HEK293 (cell line): ENCODE results near the gene SH3RF3.

ENCODE experiments used
- CTCF ChIA-PET: fragments of 350-600 bp; formaldehyde crosslinking; extraction: SDS; loops from one replicate; lab custom pipeline; 2021; ENCODE audit warnings: antibody characterized with exemption; lab: Yijun Ruan, JAX
- POLR2A ChIA-PET: fragments of 300-600 bp; formaldehyde crosslinking; extraction: SDS; loops from one replicate; lab custom pipeline; 2020; ENCODE audit warnings: antibody characterized with exemption, inconsistent platforms; lab: Yijun Ruan, JAX
- H3K27ac ChIP-seq: fragments of 200-500 bp; sonication (Bioruptor generic); 2 replicates; pipeline ENCODE4 v1.5.1; 2014; ENCODE audit warnings: low read depth, low read length, control low read depth, inconsistent platforms; ENCODE audit errors: extremely low read depth
- H3K36me3 ChIP-seq, 2 experiments: fragments of 200-500 bp in 1 of 2; sonication (Bioruptor generic) in 1 of 2; 1 replicate in 1 of 2; 2 replicates in 1 of 2; pipeline ENCODE4 v1.5.1; 2014 to 2017; ENCODE audit warnings: inconsistent platforms in 2 of 2, low read length in 2 of 2; ENCODE audit not compliant: control insufficient read depth in 2 of 2, insufficient read depth in 1 of 2
- H3K4me1 ChIP-seq: fragments of 200-500 bp; sonication (Bioruptor generic); 2 replicates; pipeline ENCODE4 v1.5.1; 2014; ENCODE audit warnings: mild to moderate bottlenecking, low read length, inconsistent platforms; ENCODE audit not compliant: control insufficient read depth, insufficient read depth
- H3K4me3 ChIP-seq: 2 replicates; pipeline ENCODE4 v1.5.1; 2011; ENCODE audit warnings: low read depth, mild to moderate bottlenecking, control low read depth, low read length, moderate library complexity
- H3K9me3 ChIP-seq: fragments of 200-500 bp; sonication (Bioruptor generic); 2 replicates; pipeline ENCODE4 v1.5.1; 2014; ENCODE audit warnings: low read depth, low read length, inconsistent platforms; ENCODE audit not compliant: control insufficient read depth, insufficient read depth
- FEZF1 ChIP-seq: fragments of 450-650 bp; formaldehyde crosslinking; IDR thresholded peaks from 2 replicates; pipeline ENCODE4 v1.5.1; 2016; ENCODE audit warnings: missing biosample characterization, missing genetic modification characterization
- GLIS2 ChIP-seq: fragments of 450-650 bp; formaldehyde crosslinking; IDR thresholded peaks from 2 replicates; pipeline ENCODE4 v1.5.1; 2016; ENCODE audit warnings: missing biosample characterization, missing genetic modification characterization
- KLF16 ChIP-seq: fragments of 450-650 bp; formaldehyde crosslinking; IDR thresholded peaks from 2 replicates; pipeline ENCODE4 v1.5.1; 2017; ENCODE audit warnings: missing biosample characterization, missing genetic modification characterization
- PRDM1 ChIP-seq: fragments of 450-650 bp; formaldehyde crosslinking; IDR thresholded peaks from 2 replicates; pipeline ENCODE4; 2016; ENCODE audit warnings: missing biosample characterization, missing genetic modification characterization
- SP7 ChIP-seq: fragments of 450-650 bp; formaldehyde crosslinking; IDR thresholded peaks from 2 replicates; pipeline ENCODE4 v1.5.1; 2016; ENCODE audit warnings: missing biosample characterization, missing genetic modification characterization
- ZBTB20 ChIP-seq: fragments of 450-650 bp; formaldehyde crosslinking; IDR thresholded peaks from 2 replicates; pipeline ENCODE4 v1.5.1; 2016; ENCODE audit warnings: missing biosample characterization, missing genetic modification characterization
- ZFP41 ChIP-seq: fragments of 450-650 bp; formaldehyde crosslinking; IDR thresholded peaks from 2 replicates; pipeline ENCODE4 v1.5.1; 2016; ENCODE audit warnings: missing biosample characterization, missing genetic modification characterization, borderline replicate concordance
- ZNF140 ChIP-seq: fragments of 450-650 bp; formaldehyde crosslinking; IDR thresholded peaks from 2 replicates; pipeline ENCODE4 v1.5.1; 2016; ENCODE audit warnings: missing biosample characterization, missing genetic modification characterization
- ZNF146 ChIP-seq: fragments of 450-650 bp; formaldehyde crosslinking; IDR thresholded peaks from 2 replicates; pipeline ENCODE4 v1.5.1; 2016; ENCODE audit warnings: missing biosample characterization, missing genetic modification characterization
- ZNF214 ChIP-seq: fragments of 450-650 bp; formaldehyde crosslinking; IDR thresholded peaks from 2 replicates; pipeline ENCODE4 v1.5.1; 2017; ENCODE audit warnings: missing biosample characterization, mild to moderate bottlenecking, missing genetic modification characterization, borderline replicate concordance
- ZNF354C ChIP-seq: fragments of 450-650 bp; formaldehyde crosslinking; IDR thresholded peaks from 2 replicates; pipeline ENCODE4 v1.5.1; 2016; ENCODE audit warnings: missing biosample characterization, missing genetic modification characterization, low read depth, borderline replicate concordance
- ZNF433 ChIP-seq: fragments of 450-650 bp; formaldehyde crosslinking; IDR thresholded peaks from 2 replicates; pipeline ENCODE4 v1.5.1; 2016; ENCODE audit warnings: missing biosample characterization, missing genetic modification characterization, low read depth
- ZNF501 ChIP-seq: fragments of 450-650 bp; formaldehyde crosslinking; IDR thresholded peaks from 2 replicates; pipeline ENCODE4 v1.5.1; 2016; ENCODE audit warnings: missing biosample characterization, missing genetic modification characterization
- ZNF530 ChIP-seq: fragments of 450-650 bp; formaldehyde crosslinking; IDR thresholded peaks from 2 replicates; pipeline ENCODE4 v1.5.1; 2016; ENCODE audit warnings: low read depth, missing biosample characterization, missing genetic modification characterization
- ZNF555 ChIP-seq: fragments of 450-650 bp; formaldehyde crosslinking; conservative IDR thresholded peaks from 2 replicates; pipeline ENCODE4 v1.5.1; 2017; ENCODE audit warnings: missing biosample characterization, mild to moderate bottlenecking, missing genetic modification characterization, inconsistent platforms
- ZNF571 ChIP-seq: fragments of 450-650 bp; formaldehyde crosslinking; IDR thresholded peaks from 2 replicates; pipeline ENCODE4 v1.5.0; 2017; ENCODE audit warnings: missing biosample characterization, missing genetic modification characterization
- ZNF654 ChIP-seq: fragments of 450-650 bp; formaldehyde crosslinking; IDR thresholded peaks from 2 replicates; pipeline ENCODE4 v1.5.1; 2016; ENCODE audit warnings: low read depth, missing biosample characterization, missing genetic modification characterization
- ZNF830 ChIP-seq: fragments of 450-650 bp; IDR thresholded peaks from 2 replicates; pipeline ENCODE4 v1.5.0; 2018; ENCODE audit warnings: missing biosample characterization, missing genetic modification characterization, low read depth, mild to moderate bottlenecking, moderate library complexity
- ZNF843 ChIP-seq: fragments of 450-650 bp; formaldehyde crosslinking; IDR thresholded peaks from 2 replicates; pipeline ENCODE4 v1.5.1; 2016; ENCODE audit warnings: missing biosample characterization, missing genetic modification characterization
- ZSCAN23 ChIP-seq: fragments of 450-650 bp; formaldehyde crosslinking; IDR thresholded peaks from 2 replicates; pipeline ENCODE4 v1.5.1; 2016; ENCODE audit warnings: missing biosample characterization, missing genetic modification characterization
- TF ChIP-seq, protein P1 (sequence below): fragments of 450-650 bp; formaldehyde crosslinking; IDR thresholded peaks from 2 replicates; pipeline ENCODE4 v1.5.1; 2016; ENCODE audit warnings: missing biosample characterization, missing genetic modification characterization
- TF ChIP-seq, protein P2 (sequence below): fragments of 450-650 bp; formaldehyde crosslinking; IDR thresholded peaks from 2 replicates; pipeline ENCODE4 v1.5.1; 2016; ENCODE audit warnings: missing biosample characterization, missing genetic modification characterization
- TF ChIP-seq, protein P3 (sequence below): fragments of 450-650 bp; formaldehyde crosslinking; IDR thresholded peaks from 2 replicates; pipeline ENCODE4 v1.5.1; 2016; ENCODE audit warnings: missing biosample characterization, missing genetic modification characterization

SH3RF3 gene

DNA sequence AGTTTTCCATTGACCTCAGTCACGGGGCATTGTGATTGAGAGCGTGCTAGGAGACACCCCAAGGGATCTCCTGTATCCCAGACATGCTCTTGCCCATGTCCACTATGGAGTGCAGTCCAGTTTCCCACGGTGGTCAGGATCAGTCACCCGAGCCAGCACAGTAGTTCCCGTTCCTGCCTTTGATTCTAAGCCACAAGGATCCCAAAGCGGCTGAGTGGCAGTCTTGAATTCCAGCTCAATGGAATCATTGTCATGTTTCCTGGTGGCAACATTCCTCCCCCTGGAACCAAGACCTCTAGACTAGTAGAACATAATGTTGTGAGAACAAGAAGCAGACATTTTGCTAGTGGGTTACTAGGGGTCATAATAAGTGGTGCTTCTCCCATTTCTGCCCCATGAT, 330.5 kb downstream of the SH3RF3 start:
- Histone ChIP-seq H3K27ac (no peak overlapping the region), H3K4me1 (no peaks in the 10 kb centered on the region; the same call in 1 of the 2 replicates), H3K9me3 (no peaks in the 10 kb centered on the region), H3K4me3 (no peak overlapping the region), H3K36me3 (peaks cover 0 to 10% of the 10 kb centered on the region in 2 experiments; a peak in 1 of 3 replicates)
- TF ChIP-seq ZNF555 (no peak), ZNF843 (no peak)
- POLR2A ChIA-PET = no interaction called here
- CTCF ChIA-PET = interaction anchor here (1.8 kb wide), 1 partner anchor 50 kb away, joined by 8 read pairs; no protein-coding TSS in a partner anchor

DNA sequence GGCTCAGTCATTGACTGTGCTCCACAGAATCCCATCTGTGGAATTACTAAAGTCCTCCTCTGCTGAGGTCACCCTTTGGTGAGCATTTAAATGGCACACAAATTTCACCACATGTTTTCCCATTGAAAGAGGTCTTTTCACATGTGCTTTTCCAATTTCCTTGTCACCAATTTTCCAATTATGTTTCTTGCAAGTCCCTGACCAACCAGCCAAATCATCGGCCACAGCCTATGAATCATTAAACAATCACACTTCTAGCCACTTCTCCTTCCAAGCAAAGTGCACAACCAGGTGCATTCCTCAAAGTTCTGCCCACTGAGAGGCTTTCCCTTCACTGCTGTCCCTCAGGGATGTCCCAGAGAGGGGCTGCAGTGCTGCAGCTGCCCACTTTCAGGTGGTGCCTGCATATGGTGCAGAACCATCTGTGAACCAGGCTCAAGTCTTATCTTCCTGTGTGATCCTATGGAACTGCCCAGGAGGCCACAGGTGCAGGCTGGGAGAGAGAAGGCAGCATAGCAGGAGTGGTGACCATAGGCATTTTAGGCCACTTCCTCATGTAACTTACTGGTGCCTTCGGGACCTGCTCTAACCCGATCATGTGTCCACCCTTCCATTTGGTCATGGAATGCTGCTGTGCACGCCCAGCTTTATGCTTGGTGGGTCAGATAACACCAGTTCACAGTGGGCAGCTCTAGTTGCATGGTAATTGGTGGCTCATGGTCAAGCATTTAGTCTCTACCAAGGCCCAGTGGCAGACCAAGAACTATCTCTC, 331.7 kb downstream of the SH3RF3 start:
- Histone ChIP-seq H3K9me3 (no peaks in the 10 kb centered on the region), H3K27ac (no peak overlapping the region), H3K4me3 (no peak overlapping the region), H3K36me3 (peaks cover 0 to 5% of the 10 kb centered on the region in 2 experiments; a peak in 1 of 3 replicates), H3K4me1 (no peaks in the 10 kb centered on the region; the same call in 1 of the 2 replicates)
- no peak for TF ChIP-seq ZNF654 (tag by site-specific recombination)
- no peak for TF ChIP-seq FEZF1 (tag by site-specific recombination)
- TF ChIP-seq ZNF571 (tag by site-specific recombination) = no peak
- no peak for TF ChIP-seq ZNF530 (tag by site-specific recombination)
- TF ChIP-seq ZNF214 (tag by site-specific recombination) = no peak
- no peak for TF ChIP-seq ZNF433 (tag by site-specific recombination)
- TF ChIP-seq SP7 (tag by site-specific recombination) = no peak
- TF ChIP-seq ZFP41 = no peak
- TF ChIP-seq ZNF140 (tag by site-specific recombination) = no peak
- no peak for TF ChIP-seq ZBTB20 (tag by site-specific recombination)
- TF ChIP-seq, protein P1, sequence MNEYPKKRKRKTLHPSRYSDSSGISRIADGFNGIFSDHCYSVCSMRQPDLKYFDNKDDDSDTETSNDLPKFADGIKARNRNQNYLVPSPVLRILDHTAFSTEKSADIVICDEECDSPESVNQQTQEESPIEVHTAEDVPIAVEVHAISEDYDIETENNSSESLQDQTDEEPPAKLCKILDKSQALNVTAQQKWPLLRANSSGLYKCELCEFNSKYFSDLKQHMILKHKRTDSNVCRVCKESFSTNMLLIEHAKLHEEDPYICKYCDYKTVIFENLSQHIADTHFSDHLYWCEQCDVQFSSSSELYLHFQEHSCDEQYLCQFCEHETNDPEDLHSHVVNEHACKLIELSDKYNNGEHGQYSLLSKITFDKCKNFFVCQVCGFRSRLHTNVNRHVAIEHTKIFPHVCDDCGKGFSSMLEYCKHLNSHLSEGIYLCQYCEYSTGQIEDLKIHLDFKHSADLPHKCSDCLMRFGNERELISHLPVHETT (tag by site-specific recombination) = no peak
- TF ChIP-seq GLIS2 = no peak
- no peak for TF ChIP-seq KLF16
- no peak for TF ChIP-seq ZNF555
- TF ChIP-seq ZNF354C (tag by site-specific recombination) = no peak
- ChIA-PET CTCF (interaction anchor here (0.5 kb wide), 1 partner anchor 385 kb away, joined by 3 read pairs; no protein-coding TSS in a partner anchor), POLR2A (no interaction called here)

DNA sequence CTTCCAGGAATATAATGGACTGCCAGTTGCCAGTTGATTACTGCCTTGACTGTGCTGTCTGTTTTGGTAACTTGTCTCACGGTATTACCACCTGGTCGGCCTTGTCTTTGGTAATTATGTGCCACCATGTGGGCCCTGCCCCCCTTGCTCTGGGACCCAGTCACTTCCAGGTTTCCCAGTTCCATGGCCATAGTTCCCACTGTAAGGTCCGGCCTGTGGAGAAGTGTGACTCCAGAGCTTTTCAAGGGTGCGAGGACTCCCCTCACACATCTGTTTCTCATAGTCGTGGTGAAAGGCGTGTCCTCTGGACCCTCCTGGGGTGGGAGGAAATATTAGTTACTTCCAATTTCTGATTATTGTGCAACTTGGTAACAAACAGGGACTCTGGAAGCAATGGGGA, 334.2 kb downstream of the SH3RF3 start:
- H3K36me3 ChIP-seq = peaks cover 0 to 8% of the 10 kb centered on the region in 2 experiments; a peak in 1 of 3 replicates
- ChIA-PET CTCF (no interaction called here), POLR2A (no interaction called here)
- H3K4me1 ChIP-seq = no peaks in the 10 kb centered on the region
- no peak overlapping the region for H3K27ac ChIP-seq
- TF ChIP-seq ZNF501 (tag by site-specific recombination) = no peak
- no peak for TF ChIP-seq PRDM1 (tag by site-specific recombination)
- TF ChIP-seq, protein P2, sequence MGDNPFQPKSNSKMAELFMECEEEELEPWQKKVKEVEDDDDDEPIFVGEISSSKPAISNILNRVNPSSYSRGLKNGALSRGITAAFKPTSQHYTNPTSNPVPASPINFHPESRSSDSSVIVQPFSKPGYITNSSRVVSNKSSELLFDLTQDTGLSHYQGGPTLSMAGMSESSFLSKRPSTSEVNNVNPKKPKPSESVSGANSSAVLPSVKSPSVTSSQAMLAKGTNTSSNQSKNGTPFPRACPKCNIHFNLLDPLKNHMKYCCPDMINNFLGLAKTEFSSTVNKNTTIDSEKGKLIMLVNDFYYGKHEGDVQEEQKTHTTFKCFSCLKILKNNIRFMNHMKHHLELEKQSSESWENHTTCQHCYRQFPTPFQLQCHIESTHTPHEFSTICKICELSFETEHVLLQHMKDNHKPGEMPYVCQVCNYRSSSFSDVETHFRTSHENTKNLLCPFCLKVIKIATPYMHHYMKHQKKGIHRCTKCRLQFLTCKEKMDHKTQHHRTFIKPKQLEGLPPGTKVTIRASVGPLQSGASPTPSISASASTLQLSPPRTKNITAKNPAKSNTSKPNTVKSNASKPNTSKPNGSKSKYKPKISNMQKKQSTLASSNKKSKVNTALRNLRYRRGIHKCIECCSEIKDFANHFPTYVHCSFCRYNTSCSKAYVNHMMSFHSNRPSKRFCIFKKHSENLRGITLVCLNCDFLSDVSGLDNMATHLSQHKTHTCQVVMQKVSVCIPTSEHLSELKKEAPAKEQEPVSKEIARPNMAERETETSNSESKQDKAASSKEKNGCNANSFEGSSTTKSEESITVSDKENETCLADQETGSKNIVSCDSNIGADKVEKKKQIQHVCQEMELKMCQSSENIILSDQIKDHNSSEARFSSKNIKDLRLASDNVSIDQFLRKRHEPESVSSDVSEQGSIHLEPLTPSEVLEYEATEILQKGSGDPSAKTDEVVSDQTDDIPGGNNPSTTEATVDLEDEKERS (tag by site-specific recombination) = no peak
- no peak for TF ChIP-seq ZNF146 (tag by site-specific recombination)
- TF ChIP-seq, protein P3, sequence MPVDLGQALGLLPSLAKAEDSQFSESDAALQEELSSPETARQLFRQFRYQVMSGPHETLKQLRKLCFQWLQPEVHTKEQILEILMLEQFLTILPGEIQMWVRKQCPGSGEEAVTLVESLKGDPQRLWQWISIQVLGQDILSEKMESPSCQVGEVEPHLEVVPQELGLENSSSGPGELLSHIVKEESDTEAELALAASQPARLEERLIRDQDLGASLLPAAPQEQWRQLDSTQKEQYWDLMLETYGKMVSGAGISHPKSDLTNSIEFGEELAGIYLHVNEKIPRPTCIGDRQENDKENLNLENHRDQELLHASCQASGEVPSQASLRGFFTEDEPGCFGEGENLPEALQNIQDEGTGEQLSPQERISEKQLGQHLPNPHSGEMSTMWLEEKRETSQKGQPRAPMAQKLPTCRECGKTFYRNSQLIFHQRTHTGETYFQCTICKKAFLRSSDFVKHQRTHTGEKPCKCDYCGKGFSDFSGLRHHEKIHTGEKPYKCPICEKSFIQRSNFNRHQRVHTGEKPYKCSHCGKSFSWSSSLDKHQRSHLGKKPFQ (tag by site-specific recombination) = no peak
- TF ChIP-seq ZSCAN23 = no peak
- TF ChIP-seq ZNF830 (tag by site-specific recombination) = no peak
- no peaks in the 10 kb centered on the region for H3K9me3 ChIP-seq
- H3K4me3 ChIP-seq = no peak overlapping the region
